CD1c-positive myeloid dendritic cell (primary cell): Measurements from ENCODE around the gene DDB1.

ENCODE experiments used
- DNase-seq: peaks from one replicate; pipeline ENCODE4 v3.0.0-alpha.2; 2016; ENCODE audit errors: extremely low spot score

DDB1 gene

GRCh38 chr11:61336171-61336935 lies 3.4 kb upstream of the DDB1 start:
- DNase-seq, result peak; percentile 88

- no peak for DNase-seq
These were observed 2.4 kb upstream of the DDB1 start for GRCh38 chr11:61335355-61335710.

GRCh38 chr11:61334434-61335354 lies 1.8 kb upstream of the DDB1 start:
- DNase-seq, result no peak

- no peak for DNase-seq
These were observed 887 bp upstream of the DDB1 start for GRCh38 chr11:61333550-61334433.

GRCh38 chr11:61332281-61332796 lies 566 bp downstream of the DDB1 start:
- DNase-seq, result no peak

- peak; percentile 63 for DNase-seq
These were observed 1.3 kb downstream of the DDB1 start for GRCh38 chr11:61331651-61332050.

- DNase-seq, result no peak
These were observed 3.0 kb downstream of the DDB1 start for GRCh38 chr11:61329871-61330270.

GRCh38 chr11:61328351-61328750 lies 4.6 kb downstream of the DDB1 start:
- DNase-seq, result no peak

- no peak for DNase-seq
These were observed 5.2 kb downstream of the DDB1 start for GRCh38 chr11:61327669-61328071.

GRCh38 chr11:61325649-61326414 lies 7.1 kb downstream of the DDB1 start:
- DNase-seq, result no peak

GRCh38 chr11:61315260-61315659 lies 17.6 kb downstream of the DDB1 start:
- no peak for DNase-seq

GRCh38 chr11:61310749-61311148 lies 22.2 kb downstream of the DDB1 start:
- DNase-seq, result no peak

GRCh38 chr11:61309739-61310138 lies 23.2 kb downstream of the DDB1 start:
- no peak for DNase-seq

- DNase-seq, result no peak
These were observed 23.8 kb downstream of the DDB1 start for GRCh38 chr11:61309141-61309540.

- DNase-seq, result no peak
These were observed 25.6 kb downstream of the DDB1 start for GRCh38 chr11:61307354-61307753.

- DNase-seq, result no peak
These were observed 26.7 kb downstream of the DDB1 start for GRCh38 chr11:61306221-61306620.

GRCh38 chr11:61305417-61305816 lies 27.5 kb downstream of the DDB1 start:
- DNase-seq, result no peak

GRCh38 chr11:61303725-61304124 lies 29.2 kb downstream of the DDB1 start:
- no peak for DNase-seq

- DNase-seq, result no peak
These were observed 30.4 kb downstream of the DDB1 start for GRCh38 chr11:61302550-61302949.

GRCh38 chr11:61298663-61299244 lies 34.2 kb downstream of the DDB1 start:
- no peak for DNase-seq

- peak; percentile 46 for DNase-seq
These were observed 35.2 kb downstream of the DDB1 start for GRCh38 chr11:61297746-61298145.
